Caco-2 (cell line): ENCODE results near the gene UQCR11. TPM values are rescaled to one million over a fixed set of nuclear protein-coding genes. Genes with fewer than 3 reads are reported as not detected.

Experiments used
- BruUV-seq: library from RNA; stranded (reverse); fragments of 400-500 nt; replicated peaks from 2 replicates; lab custom pipeline; 2021; lab: Mats Ljungman, UMichigan
- CTCF ChIA-PET: fragments of 300-600 bp; sonication (Branson Sonifier 250); formaldehyde crosslinking; loops from one replicate; lab custom pipeline; 2022; ENCODE audit warnings: antibody characterized with exemption; lab: Charles Lee
- POLR2A ChIA-PET: fragments of 300-600 bp; sonication (Branson Sonifier 250); formaldehyde crosslinking; loops from one replicate; lab custom pipeline; 2022; ENCODE audit warnings: antibody characterized with exemption; lab: Charles Lee
- DNase-seq, 2 experiments: peaks; one replicate each; pipeline versions ENCODE4 v3.0.0 to v3.0.0-alpha.2; 2020 to 2022
- H3K27me3 ChIP-seq: replicated peaks from 2 replicates; pipeline ENCODE4 v1.6.0; 2011; ENCODE audit warnings: low read length; ENCODE audit not compliant: control insufficient read depth, insufficient read depth
- H3K36me3 ChIP-seq: 2 replicates; pipeline ENCODE4 v1.5.1; 2011; ENCODE audit warnings: low read length; ENCODE audit not compliant: control insufficient read depth, insufficient read depth
- H3K4me1 ChIP-seq: fragments of 250-450 bp; sonication (Bioruptor Pico); 2 replicates; pipeline ENCODE4 v1.5.1; 2020; ENCODE audit warnings: mild to moderate bottlenecking
- H3K4me3 ChIP-seq: 2 replicates; pipeline ENCODE4 v1.5.1; 2011; ENCODE audit warnings: low read depth, mild to moderate bottlenecking, control low read depth, low read length
- H3K9me3 ChIP-seq: fragments of 250-450 bp; sonication (Bioruptor Pico); 2 replicates; pipeline ENCODE4 v1.5.1; 2020; ENCODE audit warnings: mild to moderate bottlenecking, moderate library complexity
- H3K27ac Mint-ChIP-seq: one replicate; pipeline ENCODE4 v1.8.0; 2022; ENCODE audit warnings: mixed read lengths; ENCODE audit not compliant: unreplicated experiment
- H3K27me3 Mint-ChIP-seq: one replicate; pipeline ENCODE4 v1.8.0; 2022; ENCODE audit warnings: mixed read lengths; ENCODE audit not compliant: insufficient read depth, unreplicated experiment
- H3K36me3 Mint-ChIP-seq: one replicate; pipeline ENCODE4 v1.8.0; 2022; ENCODE audit warnings: mild to moderate bottlenecking, mixed read lengths; ENCODE audit not compliant: insufficient read depth, unreplicated experiment
- H3K4me1 Mint-ChIP-seq: one replicate; pipeline ENCODE4 v1.8.0; 2022; ENCODE audit warnings: low read depth, mixed read lengths; ENCODE audit not compliant: unreplicated experiment
- H3K4me3 Mint-ChIP-seq: one replicate; pipeline ENCODE4 v1.8.0; 2022; ENCODE audit warnings: mild to moderate bottlenecking, moderate library complexity, mixed read lengths; ENCODE audit not compliant: unreplicated experiment
- H3K9me3 Mint-ChIP-seq: one replicate; pipeline ENCODE4 v1.8.0; 2022; ENCODE audit warnings: mixed read lengths; ENCODE audit not compliant: unreplicated experiment
- CTCF ChIP-seq, 2 experiments: fragments of 200-600 bp in 1 of 2; IDR thresholded peaks; 1 replicate in 1 of 2; 2 replicates in 1 of 2; pipeline versions ENCODE4 v1.5.1 to v1.8.0; 2011 to 2022; ENCODE audit warnings: antibody characterized with exemption in 1 of 2, control low read depth in 1 of 2, inconsistent platforms in 1 of 2, low read depth in 1 of 2, low read length in 1 of 2, mild to moderate bottlenecking in 1 of 2, moderate library complexity in 1 of 2; ENCODE audit not compliant: insufficient read depth in 1 of 2, severe bottlenecking in 1 of 2, unreplicated experiment in 1 of 2
- intact Hi-C: fragments of 100-400 bp; cut with micrococcal nuclease; formaldehyde crosslinking; loops from one replicate; pipeline ENCODE4 v1.10.0; 2022; ENCODE audit not compliant: unreplicated experiment
- total RNA-seq: library from RNA; stranded (reverse); gene quantifications from 2 replicates; pipeline ENCODE4 v1.2.3, GENCODE V29; 2022

UQCR11 gene
- total RNA-seq, 1 experiment from 2014 or later: 222 TPM

- Mint-ChIP-seq H3K4me3 (peak within 1 kb of the TSS; percentile 56), H3K27me3 (peaks cover 5% of the 10 kb centered on the region), H3K4me1 (peaks cover 12% of the 10 kb centered on the region), H3K27ac (no peak within 1 kb of the TSS), H3K36me3 (peaks cover 13% of the 10 kb centered on the region), H3K9me3 (no peaks in the 10 kb centered on the region)
- Histone ChIP-seq H3K27me3 (no peaks in the 10 kb centered on the region), H3K4me3 (peak within 1 kb of the TSS; percentile 67), H3K9me3 (no peaks in the 10 kb centered on the region), H3K4me1 (peaks cover 8% of the 10 kb centered on the region), H3K36me3 (no peaks in the 10 kb centered on the region)
- intact Hi-C loops: no loop called here
- TF ChIP-seq CTCF (IDR thresholded peaks at IDR 0.05; ENCODE audit: insufficient read depth in 1 of 2, low read depth in 1 of 2, low read length in 1 of 2, severe bottlenecking in 1 of 2, unreplicated experiment in 1 of 2): no peak
- POLR2A ChIA-PET: no interaction called here
- no TSS peak for BruUV-seq
- DNase-seq: peak; percentile 69 to 83
- CTCF ChIA-PET: interaction anchor here (0.6 kb wide), 1 partner anchor 77 kb away, joined by 4 read pairs; the partner anchor contains the start of gene REEP6
Measured at GRCh38 chr19:1568320-1569019, 36.8 kb downstream of the UQCR11 start, which contains the start of gene MEX3D. MEX3D (minus strand) TSS chr19:1568325; CDS start chr19:1568058, 267 bp downstream.

- H3K27ac Mint-ChIP-seq: no peak overlapping the region
- peaks cover 13% of the 10 kb centered on the region for H3K36me3 Mint-ChIP-seq
- Histone ChIP-seq H3K4me3 (peak overlapping the region; percentile 67), H3K4me1 (peaks cover 8% of the 10 kb centered on the region), H3K27me3 (no peaks in the 10 kb centered on the region), H3K36me3 (no peaks in the 10 kb centered on the region), H3K9me3 (no peaks in the 10 kb centered on the region)
- ChIA-PET POLR2A (interaction anchor here (0.6 to 1.0 kb wide), 2 partner anchors 22 to 29 kb away, joined by 3 to 6 read pairs; no protein-coding TSS in a partner anchor), CTCF (interaction anchor here (0.6 kb wide), 1 partner anchor 77 kb away, joined by 4 read pairs; the partner anchor contains the start of gene REEP6)
- peaks cover 12% of the 10 kb centered on the region for H3K4me1 Mint-ChIP-seq
- H3K4me3 Mint-ChIP-seq: no peak overlapping the region
- TF ChIP-seq CTCF (IDR thresholded peaks at IDR 0.05; ENCODE audit: insufficient read depth in 1 of 2, low read depth in 1 of 2, low read length in 1 of 2, severe bottlenecking in 1 of 2, unreplicated experiment in 1 of 2): no peak
- DNase-seq: no peak
- peaks cover 5% of the 10 kb centered on the region for H3K27me3 Mint-ChIP-seq
- no TSS peak for BruUV-seq
- intact Hi-C loops: no loop called here
- H3K9me3 Mint-ChIP-seq: no peaks in the 10 kb centered on the region
Measured at GRCh38 chr19:1567848-1568227, 37.4 kb downstream of the UQCR11 start.

GRCh38 chr19:1567116-1567847 lies 38.0 kb downstream of the UQCR11 start:
- intact Hi-C loops: no loop called here
- CTCF ChIA-PET: interaction anchor here (0.6 to 1.0 kb wide), 3 partner anchors 21 to 76 kb away, joined by 3 to 8 read pairs (median 4); partner anchors contain the start of gene REEP6

More at GRCh38 chr19:1567116-1567847, 38.0 kb downstream of the UQCR11 start:
- Histone ChIP-seq H3K36me3 (no peaks in the 10 kb centered on the region), H3K27me3 (no peaks in the 10 kb centered on the region), H3K4me1 (peaks cover 8% of the 10 kb centered on the region), H3K4me3 (peak overlapping the region; percentile 67), H3K9me3 (no peaks in the 10 kb centered on the region)
- no peak for TF ChIP-seq CTCF (IDR thresholded peaks at IDR 0.05; ENCODE audit: insufficient read depth in 1 of 2, low read depth in 1 of 2, low read length in 1 of 2, severe bottlenecking in 1 of 2, unreplicated experiment in 1 of 2)
- BruUV-seq: TSS peak; percentile 61
- Mint-ChIP-seq H3K27ac (no peak overlapping the region), H3K27me3 (peaks cover 5% of the 10 kb centered on the region), H3K4me1 (peaks cover 12% of the 10 kb centered on the region), H3K9me3 (no peaks in the 10 kb centered on the region), H3K4me3 (peak overlapping the region; percentile 55), H3K36me3 (peaks cover 13% of the 10 kb centered on the region)
- POLR2A ChIA-PET: interaction anchor here (0.6 to 1.0 kb wide), 2 partner anchors 22 to 30 kb away, joined by 3 to 6 read pairs; no protein-coding TSS in a partner anchor
- peak in 1 of 2 experiments; percentile 41 for DNase-seq
